Amniotic epithelial cell (primary cell): Measurements from ENCODE around the gene LRRC71.

Source experiments
- DNase-seq: peaks from one replicate; pipeline ENCODE4 v3.0.0-alpha.2; 2010; ENCODE audit warnings: low read depth

Gene LRRC71

DNA sequence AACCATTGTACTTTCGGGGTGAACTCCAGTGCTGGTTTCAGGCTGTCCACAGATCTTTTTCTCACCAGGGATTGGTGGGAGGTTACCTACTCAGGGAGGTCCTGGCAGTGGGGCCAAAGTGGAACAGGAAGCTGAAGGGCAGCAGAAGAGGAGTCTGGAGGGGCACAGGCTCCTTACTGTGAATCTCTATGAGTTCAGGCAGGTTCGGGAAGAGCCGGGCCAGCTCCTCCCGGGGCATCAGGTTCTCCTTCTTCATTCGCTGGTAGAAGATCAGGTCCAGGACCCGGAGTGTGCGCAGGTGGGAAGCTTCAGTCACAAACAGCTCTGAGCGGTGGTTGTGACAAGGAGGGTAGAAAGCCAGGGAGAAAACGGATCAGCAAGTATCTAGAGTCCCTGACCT lies 26.7 kb downstream of the LRRC71 start:
- DNase-seq: no peak

DNA sequence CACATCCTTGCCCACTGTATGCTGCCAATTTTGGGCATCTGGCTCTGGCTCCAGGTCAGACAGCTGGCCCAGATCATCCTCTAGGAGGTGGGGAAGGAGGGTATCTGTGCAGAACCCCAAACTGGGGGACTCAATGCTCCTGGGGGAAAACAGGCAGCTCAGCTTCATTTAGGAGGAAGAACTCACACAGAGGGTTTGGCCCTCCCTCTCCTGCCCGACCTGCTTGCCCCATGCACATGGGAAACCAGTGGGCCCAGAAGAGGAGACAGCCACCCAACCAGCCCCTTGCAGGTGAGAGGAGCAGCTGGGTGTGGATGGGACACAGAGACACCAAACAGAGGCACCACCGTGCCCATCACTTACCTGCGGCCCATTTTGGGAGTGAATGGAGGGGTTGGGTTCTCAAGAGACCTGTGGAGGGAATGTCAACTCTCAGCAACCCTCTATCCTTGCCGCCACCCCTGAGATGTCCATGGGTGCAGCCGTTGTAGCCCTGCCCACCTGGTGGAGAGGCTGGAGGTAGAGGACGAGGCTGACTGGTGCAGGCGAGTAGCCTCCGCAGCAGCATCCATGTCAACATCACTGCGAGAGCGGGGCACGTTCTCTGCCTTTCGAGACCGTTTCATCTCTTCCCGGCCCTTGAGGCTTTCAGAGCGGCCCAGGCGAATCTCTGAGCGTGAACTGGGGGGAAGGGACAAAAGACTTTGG lies 27.5 kb downstream of the LRRC71 start:
- no peak for DNase-seq

DNA sequence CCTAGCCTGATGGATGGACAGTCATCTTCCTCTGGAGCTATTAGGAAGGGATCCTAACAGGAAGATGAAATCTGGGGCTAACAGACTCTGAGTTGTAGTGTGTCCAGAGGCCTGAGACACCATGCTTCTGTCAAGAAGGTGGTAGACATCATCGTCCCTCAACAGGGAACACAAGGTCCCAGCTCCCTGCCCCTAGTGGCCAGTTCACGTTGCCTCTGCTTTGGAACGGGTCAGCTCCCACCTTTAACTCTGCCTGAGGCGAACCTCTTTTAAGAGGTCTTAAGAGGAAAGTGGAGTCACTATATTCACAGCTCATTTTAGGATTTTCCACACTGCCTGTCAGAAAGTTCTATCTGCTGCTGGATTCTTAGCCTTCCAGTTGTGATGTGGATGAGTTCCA lies 28.3 kb downstream of the LRRC71 start:
- no peak for DNase-seq

GRCh38 chr1:156949127-156949526 lies 28.7 kb downstream of the LRRC71 start:
- DNase-seq: no peak

- DNase-seq: no peak
Measured at GRCh38 chr1:156951371-156951770, 30.9 kb downstream of the LRRC71 start.

- no peak for DNase-seq
Measured at GRCh38 chr1:156953571-156953970, 33.1 kb downstream of the LRRC71 start.

DNA sequence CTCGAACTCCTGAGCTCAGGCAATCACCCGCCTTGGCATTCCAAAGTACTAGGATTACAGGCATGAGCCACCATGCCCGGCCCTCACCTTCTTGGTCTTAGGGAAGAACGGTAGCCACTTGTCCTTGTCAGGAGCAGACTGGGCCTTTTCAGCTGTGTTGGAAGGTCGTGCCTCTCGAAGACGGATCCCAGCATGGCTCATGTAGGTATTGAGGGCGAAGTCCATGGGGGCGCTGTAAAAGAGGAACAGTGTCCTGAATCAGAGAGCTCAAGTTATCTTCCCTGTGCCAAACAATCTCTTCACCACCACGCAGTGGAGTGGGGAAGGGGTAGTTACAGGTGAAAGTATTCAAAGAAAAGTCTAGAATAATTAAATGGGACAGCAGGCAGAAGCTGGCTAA lies 35.9 kb downstream of the LRRC71 start:
- DNase-seq: no peak

DNA sequence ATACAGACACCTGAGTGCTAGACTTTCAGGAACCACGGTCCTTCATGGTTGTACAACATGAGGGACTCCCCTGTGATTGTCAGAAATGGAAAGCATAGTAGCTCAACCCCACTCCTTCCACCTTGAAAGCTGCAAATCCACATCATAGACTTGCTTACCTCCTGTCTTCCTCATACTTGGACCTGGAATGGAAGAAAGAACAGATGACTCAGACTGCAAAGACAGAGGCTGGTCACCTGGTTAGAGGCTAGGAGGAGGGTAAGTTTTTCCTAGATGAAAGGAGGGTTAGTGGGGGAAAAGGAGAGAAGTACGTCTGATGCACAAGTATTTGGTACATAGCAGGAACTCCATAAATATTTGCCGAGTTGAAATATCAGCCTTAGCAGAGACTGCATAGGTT lies 37.2 kb downstream of the LRRC71 start:
- peak; percentile 7 for DNase-seq

DNA sequence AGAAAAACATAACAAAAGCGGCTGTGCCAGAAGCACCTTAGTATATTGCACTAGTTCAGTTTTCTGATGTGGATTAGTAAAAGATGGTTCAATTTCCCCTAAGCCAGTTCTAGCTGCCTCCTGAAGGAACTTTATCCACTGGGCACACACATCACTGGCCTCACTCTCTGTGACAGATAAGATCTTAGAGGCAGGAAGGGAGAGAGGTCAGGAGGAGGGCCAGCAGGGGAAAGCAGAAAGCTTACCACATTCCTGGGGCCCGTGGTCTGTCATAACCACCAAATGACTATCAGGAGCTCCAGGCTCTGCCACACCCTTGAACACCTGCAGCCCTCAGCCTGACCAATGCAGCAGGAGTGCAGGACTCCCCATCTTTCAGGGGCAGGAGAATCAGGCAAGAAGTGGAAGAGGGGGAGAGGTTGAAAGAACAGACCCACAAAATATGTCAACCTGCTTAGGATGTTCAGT lies 37.8 kb downstream of the LRRC71 start:
- DNase-seq: peak; percentile 21

DNA sequence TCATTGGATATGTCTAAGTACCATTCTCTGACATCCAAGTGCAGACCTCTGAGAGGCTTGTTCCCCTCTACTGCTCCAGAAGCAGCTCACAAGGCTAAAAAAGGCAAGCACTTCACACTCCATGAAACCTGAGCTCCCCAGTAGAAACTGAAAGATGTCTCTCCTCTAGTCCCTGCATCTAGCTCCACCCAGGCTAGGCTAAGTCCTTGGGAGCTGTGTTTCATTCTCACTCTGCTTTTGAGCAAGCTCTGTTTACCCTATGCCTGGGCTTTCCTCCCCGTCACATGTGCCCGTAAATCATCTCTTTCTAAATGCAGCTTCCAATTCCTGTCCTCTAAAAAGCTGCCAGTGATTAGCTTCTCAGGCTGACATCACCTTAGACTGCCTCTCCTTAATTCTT lies 39.0 kb downstream of the LRRC71 start:
- DNase-seq: peak; percentile 84

DNA sequence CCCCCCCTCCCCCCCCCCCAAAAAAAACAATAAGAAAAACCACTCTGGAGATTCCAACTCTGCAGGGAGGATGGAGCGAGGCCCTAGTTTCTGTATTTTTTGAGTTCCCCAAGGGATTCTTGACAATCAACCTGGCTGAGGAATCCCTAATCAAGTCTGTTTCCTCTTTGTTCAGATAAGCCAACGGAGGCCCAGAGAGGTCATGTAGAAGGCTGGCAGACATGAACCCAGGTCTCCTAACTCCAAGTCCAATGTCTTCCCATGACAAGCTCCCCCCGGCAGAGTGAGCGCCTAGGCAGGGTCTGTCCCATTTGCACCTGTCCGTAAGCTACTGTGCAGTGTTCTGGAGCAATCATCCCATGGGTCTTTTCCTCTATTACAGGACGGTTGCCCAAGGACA lies 39.5 kb downstream of the LRRC71 start:
- DNase-seq: no peak

- DNase-seq: no peak
Measured at GRCh38 chr1:156961709-156962108, 41.3 kb downstream of the LRRC71 start.

DNA sequence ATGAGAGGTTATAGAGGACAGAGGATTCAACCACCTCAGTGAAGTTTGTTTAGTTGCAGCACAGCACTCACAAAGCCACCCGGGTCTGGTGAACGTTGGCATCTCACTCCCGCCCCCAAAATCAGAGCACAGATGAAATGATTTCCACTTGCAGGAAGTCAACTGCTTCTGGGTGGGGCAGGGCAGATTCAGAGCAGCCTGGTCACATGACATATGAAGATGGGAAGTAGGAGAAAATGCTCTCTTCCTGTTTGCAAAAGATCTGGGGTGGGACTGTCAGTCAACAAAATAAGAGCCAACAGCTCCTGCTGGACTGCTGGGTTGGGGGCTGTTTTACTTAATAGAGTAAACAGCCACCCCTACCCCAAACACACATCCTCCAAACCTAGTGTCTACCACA lies 43.2 kb downstream of the LRRC71 start:
- DNase-seq: no peak

GRCh38 chr1:156964441-156964840 lies 44.0 kb downstream of the LRRC71 start:
- no peak for DNase-seq

GRCh38 chr1:156969496-156969895 lies 49.1 kb downstream of the LRRC71 start:
- no peak for DNase-seq

DNA sequence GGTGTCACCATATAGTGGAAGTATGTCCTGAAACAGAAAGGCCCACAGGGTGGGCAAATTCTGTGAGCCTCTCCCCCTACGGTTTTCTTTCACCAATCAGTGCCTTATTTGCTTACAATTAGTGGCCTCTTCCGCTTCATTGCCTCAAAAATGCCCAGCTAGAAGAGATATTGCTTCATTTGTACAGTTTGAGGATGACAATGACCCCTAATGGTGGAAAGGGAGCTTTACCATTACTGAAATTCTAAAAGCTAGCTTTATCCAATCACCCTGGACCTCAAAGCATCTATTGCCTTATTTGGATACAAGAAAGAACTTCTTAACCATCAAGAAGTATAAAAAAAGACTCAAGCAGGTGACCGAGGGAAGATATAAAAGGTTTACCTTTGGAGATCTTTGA lies 49.6 kb downstream of the LRRC71 start:
- peak; percentile 4 for DNase-seq

DNA sequence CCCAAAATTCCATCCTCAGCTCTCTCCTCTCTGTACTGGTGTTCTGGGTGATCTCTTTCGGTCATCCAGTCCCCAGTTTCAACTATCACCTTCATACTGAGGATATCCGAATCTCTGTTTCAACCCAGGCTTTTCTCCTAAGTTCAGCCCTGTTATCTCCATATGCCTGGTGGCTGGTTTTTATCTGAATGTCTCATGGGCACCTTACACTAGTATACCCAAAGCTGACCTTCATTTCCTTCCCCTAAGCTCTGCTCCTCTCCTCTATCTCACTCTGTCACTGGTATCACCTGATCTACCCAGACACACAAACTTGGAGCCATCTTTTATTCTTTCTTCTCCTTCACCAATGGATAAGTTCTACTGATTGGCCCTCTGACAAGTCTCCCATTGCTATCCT lies 53.0 kb downstream of the LRRC71 start:
- DNase-seq: no peak

DNA sequence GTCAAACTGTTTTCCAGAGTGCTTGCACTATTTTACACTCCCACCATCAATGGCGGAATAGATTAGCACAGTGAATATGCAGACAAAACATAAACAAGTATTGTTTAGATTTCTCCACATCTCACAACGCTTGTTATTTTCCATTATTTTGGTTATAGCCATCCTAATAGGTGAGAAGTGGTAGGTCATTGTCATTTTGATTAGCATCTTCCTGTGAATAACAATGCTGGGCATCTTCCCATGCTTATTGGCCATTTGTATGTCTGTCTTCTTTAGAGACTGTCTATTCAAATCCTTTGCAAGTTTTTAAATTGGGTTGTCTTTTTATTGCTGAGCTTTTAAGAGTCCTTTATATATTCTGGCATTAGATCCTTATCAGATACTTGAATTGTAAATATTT lies 54.7 kb downstream of the LRRC71 start:
- DNase-seq: no peak

- no peak for DNase-seq
Measured at GRCh38 chr1:156980551-156980950, 60.1 kb downstream of the LRRC71 start.
